GM21423 (cell line): Measurements from ENCODE around the gene WDR18.
"Not testable (repeated sequence)": the region's sequence is repeated elsewhere in the genome, so short reads cannot be mapped to it uniquely, and the experiment has no call there.

ENCODE experiments used
- ATAC-seq: cut with Tn5 transposase; IDR thresholded peaks from one replicate; pipeline ENCODE4 v1.9.1; 2021; ENCODE audit warnings: mild to moderate bottlenecking, moderate library complexity; ENCODE audit not compliant: unreplicated experiment

WDR18 gene

GRCh38 chr19:948842-949496 lies 35.2 kb upstream of the WDR18 start:
- no peak for ATAC-seq

- ATAC-seq = no peak
These were observed 33.6 kb upstream of the WDR18 start for GRCh38 chr19:950352-951066.

- ATAC-seq = no peak
These were observed 32.0 kb upstream of the WDR18 start for GRCh38 chr19:952049-952679.

- no peak for ATAC-seq
These were observed 31.3 kb upstream of the WDR18 start for GRCh38 chr19:952680-953444.

GRCh38 chr19:953445-954271 lies 30.5 kb upstream of the WDR18 start:
- ATAC-seq = no peak

GRCh38 chr19:954272-954671 lies 29.9 kb upstream of the WDR18 start:
- no peak for ATAC-seq

- no peak for ATAC-seq
These were observed 29.3 kb upstream of the WDR18 start for GRCh38 chr19:954672-955494.

GRCh38 chr19:955803-956765 lies 28.1 kb upstream of the WDR18 start:
- no peak for ATAC-seq

GRCh38 chr19:956766-957440 lies 27.2 kb upstream of the WDR18 start:
- no peak for ATAC-seq

GRCh38 chr19:957578-957977 lies 26.6 kb upstream of the WDR18 start:
- not testable (repeated sequence) for ATAC-seq

- no peak for ATAC-seq
These were observed 24.9 kb upstream of the WDR18 start for GRCh38 chr19:958967-959855.

GRCh38 chr19:960020-960419 lies 24.1 kb upstream of the WDR18 start:
- ATAC-seq = no peak

GRCh38 chr19:960601-960938 lies 23.6 kb upstream of the WDR18 start:
- ATAC-seq = no peak

- ATAC-seq = no peak
These were observed 22.1 kb upstream of the WDR18 start for GRCh38 chr19:961866-962620.

GRCh38 chr19:962683-963400 lies 21.3 kb upstream of the WDR18 start:
- ATAC-seq = no peak

- no peak for ATAC-seq
These were observed 20.6 kb upstream of the WDR18 start for GRCh38 chr19:963486-963951.
